SK-N-SH treated with all-trans-retinoic acid at 6 μM for 48 hours (cell line): Measurements from ENCODE around the gene PHC1.
"Not testable (repeated sequence)": the region's sequence is repeated elsewhere in the genome, so short reads cannot be mapped to it uniquely, and the experiment has no call there.

ENCODE experiments used
- ATAC-seq: fragments of 200-7000 bp; cut with Tn5 transposase; 3 replicates; pipeline ENCODE4 v1.9.1; 2020; ENCODE audit warnings: mild to moderate bottlenecking, moderate library complexity
- ARNTL ChIP-seq: fragments of 450-650 bp; formaldehyde crosslinking; IDR thresholded peaks from 2 replicates; pipeline ENCODE4 v1.5.0; 2020; ENCODE audit warnings: low read depth, mild to moderate bottlenecking, moderate library complexity, borderline replicate concordance
- BACH2 ChIP-seq: fragments of 250-450 bp; sonication (Bioruptor Pico); IDR thresholded peaks from 2 replicates; pipeline ENCODE4 v1.9.0; 2021; ENCODE audit warnings: mild to moderate bottlenecking, borderline replicate concordance
- CSDC2 ChIP-seq: fragments of 250-450 bp; sonication (Bioruptor Pico); IDR thresholded peaks from 2 replicates; pipeline ENCODE4 v1.5.0; 2020; ENCODE audit warnings: mild to moderate bottlenecking, moderate library complexity
- ESRRG ChIP-seq: fragments of 250-450 bp; sonication (Bioruptor Pico); IDR thresholded peaks from 2 replicates; pipeline ENCODE4 v1.6.1; 2021; ENCODE audit warnings: mild to moderate bottlenecking
- GLIS3 ChIP-seq: fragments of 250-450 bp; sonication (Bioruptor Pico); IDR thresholded peaks from 2 replicates; pipeline ENCODE4 v1.5.0; 2020; ENCODE audit warnings: mild to moderate bottlenecking, moderate library complexity
- ISL1 ChIP-seq: fragments of 250-450 bp; sonication (Bioruptor Pico); IDR thresholded peaks from 2 replicates; pipeline ENCODE4 v2.1.2; 2022; ENCODE audit warnings: mild to moderate bottlenecking, moderate library complexity
- OSR1 ChIP-seq: fragments of 250-450 bp; sonication (Bioruptor Pico); IDR thresholded peaks from 2 replicates; pipeline ENCODE4 v1.8.0; 2022; ENCODE audit warnings: moderate library complexity, mild to moderate bottlenecking, inconsistent platforms
- PPARA ChIP-seq: fragments of 250-450 bp; sonication (Bioruptor Pico); IDR thresholded peaks from 2 replicates; pipeline ENCODE4 v1.5.0; 2020; ENCODE audit warnings: mild to moderate bottlenecking, borderline replicate concordance
- RARB ChIP-seq: fragments of 250-450 bp; sonication (Bioruptor Pico); IDR thresholded peaks from 2 replicates; pipeline ENCODE4 v1.8.0; 2021; ENCODE audit warnings: mild to moderate bottlenecking, moderate library complexity
- SNAI2 ChIP-seq: fragments of 250-450 bp; sonication (Bioruptor Pico); IDR thresholded peaks from 2 replicates; pipeline ENCODE4 v1.5.0; 2020; ENCODE audit warnings: mild to moderate bottlenecking, moderate library complexity
- TCF4 ChIP-seq: fragments of 250-450 bp; sonication (Bioruptor Pico); IDR thresholded peaks from 2 replicates; pipeline ENCODE4 v1.8.0; 2021; ENCODE audit warnings: mild to moderate bottlenecking, moderate library complexity, borderline replicate concordance
- TOX ChIP-seq: fragments of 250-450 bp; sonication (Bioruptor Pico); IDR thresholded peaks from 2 replicates; pipeline ENCODE4 v1.8.0; 2021; ENCODE audit warnings: mild to moderate bottlenecking, moderate library complexity, borderline replicate concordance
- ZC3H10 ChIP-seq: fragments of 250-450 bp; sonication (Bioruptor Pico); IDR thresholded peaks from 2 replicates; pipeline ENCODE4 v1.5.1; 2021; ENCODE audit warnings: mild to moderate bottlenecking, moderate library complexity
- ZNF565 ChIP-seq: fragments of 450-650 bp; formaldehyde crosslinking; conservative IDR thresholded peaks from 2 replicates; pipeline ENCODE4 v1.5.0; 2020; ENCODE audit warnings: low read depth, mild to moderate bottlenecking, moderate library complexity
- ZNF70 ChIP-seq: fragments of 450-650 bp; formaldehyde crosslinking; IDR thresholded peaks from 2 replicates; pipeline ENCODE4 v1.5.0; 2020; ENCODE audit warnings: mild to moderate bottlenecking, moderate library complexity
- ZNF8 ChIP-seq: fragments of 450-650 bp; formaldehyde crosslinking; IDR thresholded peaks from 2 replicates; pipeline ENCODE4 v1.5.0; 2020; ENCODE audit warnings: mild to moderate bottlenecking, moderate library complexity
- TF ChIP-seq, protein P1 (sequence below): fragments of 250-450 bp; sonication (Bioruptor Pico); IDR thresholded peaks from 2 replicates; pipeline ENCODE4 v1.5.0; 2020; ENCODE audit warnings: mild to moderate bottlenecking, moderate library complexity
- TF ChIP-seq, protein P2 (sequence below): fragments of 250-450 bp; sonication (Bioruptor Pico); IDR thresholded peaks from 2 replicates; pipeline ENCODE4 v1.5.1; 2020; ENCODE audit warnings: low read depth, mild to moderate bottlenecking, moderate library complexity
- TF ChIP-seq, protein P3 (sequence below): fragments of 250-450 bp; sonication (Bioruptor Pico); IDR thresholded peaks from 2 replicates; pipeline ENCODE4 v1.8.0; 2021; ENCODE audit warnings: low read depth, mild to moderate bottlenecking, moderate library complexity, borderline replicate concordance
- TF ChIP-seq, protein P4 (sequence below): fragments of 250-450 bp; sonication (Bioruptor Pico); IDR thresholded peaks from 2 replicates; pipeline ENCODE4 v1.5.1; 2021; ENCODE audit warnings: mild to moderate bottlenecking, moderate library complexity

PHC1 gene

GRCh38 chr12:8922544-8922943, 8.2 kb downstream of the PHC1 start:
- no peak for ATAC-seq
- TF ChIP-seq GLIS3 (no peak), TCF4 (CRISPR knock-in tag) (no peak), BACH2 (CRISPR knock-in tag) (no peak), RARB (CRISPR knock-in tag) (no peak), CSDC2 (no peak), ZNF70 (CRISPR knock-in tag) (no peak), ARNTL (CRISPR knock-in tag) (no peak), TOX (CRISPR knock-in tag) (no peak), ZC3H10 (CRISPR knock-in tag) (no peak), PPARA (CRISPR knock-in tag) (no peak), ISL1 (no peak), ESRRG (CRISPR knock-in tag) (no peak), ZNF565 (CRISPR knock-in tag) (no peak), SNAI2 (CRISPR knock-in tag) (no peak)
- TF ChIP-seq, protein P1, sequence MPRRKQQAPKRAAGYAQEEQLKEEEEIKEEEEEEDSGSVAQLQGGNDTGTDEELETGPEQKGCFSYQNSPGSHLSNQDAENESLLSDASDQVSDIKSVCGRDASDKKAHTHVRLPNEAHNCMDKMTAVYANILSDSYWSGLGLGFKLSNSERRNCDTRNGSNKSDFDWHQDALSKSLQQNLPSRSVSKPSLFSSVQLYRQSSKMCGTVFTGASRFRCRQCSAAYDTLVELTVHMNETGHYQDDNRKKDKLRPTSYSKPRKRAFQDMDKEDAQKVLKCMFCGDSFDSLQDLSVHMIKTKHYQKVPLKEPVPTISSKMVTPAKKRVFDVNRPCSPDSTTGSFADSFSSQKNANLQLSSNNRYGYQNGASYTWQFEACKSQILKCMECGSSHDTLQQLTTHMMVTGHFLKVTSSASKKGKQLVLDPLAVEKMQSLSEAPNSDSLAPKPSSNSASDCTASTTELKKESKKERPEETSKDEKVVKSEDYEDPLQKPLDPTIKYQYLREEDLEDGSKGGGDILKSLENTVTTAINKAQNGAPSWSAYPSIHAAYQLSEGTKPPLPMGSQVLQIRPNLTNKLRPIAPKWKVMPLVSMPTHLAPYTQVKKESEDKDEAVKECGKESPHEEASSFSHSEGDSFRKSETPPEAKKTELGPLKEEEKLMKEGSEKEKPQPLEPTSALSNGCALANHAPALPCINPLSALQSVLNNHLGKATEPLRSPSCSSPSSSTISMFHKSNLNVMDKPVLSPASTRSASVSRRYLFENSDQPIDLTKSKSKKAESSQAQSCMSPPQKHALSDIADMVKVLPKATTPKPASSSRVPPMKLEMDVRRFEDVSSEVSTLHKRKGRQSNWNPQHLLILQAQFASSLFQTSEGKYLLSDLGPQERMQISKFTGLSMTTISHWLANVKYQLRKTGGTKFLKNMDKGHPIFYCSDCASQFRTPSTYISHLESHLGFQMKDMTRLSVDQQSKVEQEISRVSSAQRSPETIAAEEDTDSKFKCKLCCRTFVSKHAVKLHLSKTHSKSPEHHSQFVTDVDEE (CRISPR knock-in tag) = no peak
- TF ChIP-seq, protein P2, sequence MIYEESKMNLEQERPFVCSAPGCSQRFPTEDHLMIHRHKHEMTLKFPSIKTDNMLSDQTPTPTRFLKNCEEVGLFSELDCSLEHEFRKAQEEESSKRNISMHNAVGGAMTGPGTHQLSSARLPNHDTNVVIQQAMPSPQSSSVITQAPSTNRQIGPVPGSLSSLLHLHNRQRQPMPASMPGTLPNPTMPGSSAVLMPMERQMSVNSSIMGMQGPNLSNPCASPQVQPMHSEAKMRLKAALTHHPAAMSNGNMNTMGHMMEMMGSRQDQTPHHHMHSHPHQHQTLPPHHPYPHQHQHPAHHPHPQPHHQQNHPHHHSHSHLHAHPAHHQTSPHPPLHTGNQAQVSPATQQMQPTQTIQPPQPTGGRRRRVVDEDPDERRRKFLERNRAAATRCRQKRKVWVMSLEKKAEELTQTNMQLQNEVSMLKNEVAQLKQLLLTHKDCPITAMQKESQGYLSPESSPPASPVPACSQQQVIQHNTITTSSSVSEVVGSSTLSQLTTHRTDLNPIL (CRISPR knock-in tag) = no peak
- TF ChIP-seq, protein P3, sequence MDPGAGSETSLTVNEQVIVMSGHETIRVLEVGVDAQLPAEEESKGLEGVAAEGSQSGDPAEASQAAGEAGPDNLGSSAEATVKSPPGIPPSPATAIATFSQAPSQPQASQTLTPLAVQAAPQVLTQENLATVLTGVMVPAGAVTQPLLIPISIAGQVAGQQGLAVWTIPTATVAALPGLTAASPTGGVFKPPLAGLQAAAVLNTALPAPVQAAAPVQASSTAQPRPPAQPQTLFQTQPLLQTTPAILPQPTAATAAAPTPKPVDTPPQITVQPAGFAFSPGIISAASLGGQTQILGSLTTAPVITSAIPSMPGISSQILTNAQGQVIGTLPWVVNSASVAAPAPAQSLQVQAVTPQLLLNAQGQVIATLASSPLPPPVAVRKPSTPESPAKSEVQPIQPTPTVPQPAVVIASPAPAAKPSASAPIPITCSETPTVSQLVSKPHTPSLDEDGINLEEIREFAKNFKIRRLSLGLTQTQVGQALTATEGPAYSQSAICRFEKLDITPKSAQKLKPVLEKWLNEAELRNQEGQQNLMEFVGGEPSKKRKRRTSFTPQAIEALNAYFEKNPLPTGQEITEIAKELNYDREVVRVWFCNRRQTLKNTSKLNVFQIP = no peak
- TF ChIP-seq, protein P4, sequence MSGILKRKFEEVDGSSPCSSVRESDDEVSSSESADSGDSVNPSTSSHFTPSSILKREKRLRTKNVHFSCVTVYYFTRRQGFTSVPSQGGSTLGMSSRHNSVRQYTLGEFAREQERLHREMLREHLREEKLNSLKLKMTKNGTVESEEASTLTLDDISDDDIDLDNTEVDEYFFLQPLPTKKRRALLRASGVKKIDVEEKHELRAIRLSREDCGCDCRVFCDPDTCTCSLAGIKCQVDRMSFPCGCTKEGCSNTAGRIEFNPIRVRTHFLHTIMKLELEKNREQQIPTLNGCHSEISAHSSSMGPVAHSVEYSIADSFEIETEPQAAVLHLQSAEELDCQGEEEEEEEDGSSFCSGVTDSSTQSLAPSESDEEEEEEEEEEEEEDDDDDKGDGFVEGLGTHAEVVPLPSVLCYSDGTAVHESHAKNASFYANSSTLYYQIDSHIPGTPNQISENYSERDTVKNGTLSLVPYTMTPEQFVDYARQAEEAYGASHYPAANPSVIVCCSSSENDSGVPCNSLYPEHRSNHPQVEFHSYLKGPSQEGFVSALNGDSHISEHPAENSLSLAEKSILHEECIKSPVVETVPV (CRISPR knock-in tag) = no peak

- ATAC-seq = not testable (repeated sequence)
Observed at GRCh38 chr12:8930655-8931323, 16.5 kb downstream of the PHC1 start.

DNA sequence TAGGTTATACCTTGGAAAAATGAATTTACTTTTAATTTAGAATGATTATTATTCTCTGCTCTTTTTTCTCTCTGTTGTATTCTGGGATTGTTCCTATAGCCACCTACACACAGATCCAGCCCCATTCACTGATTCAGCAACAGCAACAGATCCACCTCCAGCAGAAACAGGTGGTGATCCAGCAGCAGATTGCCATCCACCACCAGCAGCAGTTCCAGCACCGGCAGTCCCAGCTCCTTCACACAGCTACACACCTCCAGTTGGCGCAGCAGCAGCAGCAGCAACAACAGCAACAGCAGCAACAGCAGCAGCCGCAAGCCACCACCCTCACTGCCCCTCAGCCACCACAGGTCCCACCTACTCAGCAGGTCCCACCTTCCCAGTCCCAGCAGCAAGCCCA, 18.2 kb downstream of the PHC1 start:
- ATAC-seq = not testable (repeated sequence)

GRCh38 chr12:8934080-8934479, 19.8 kb downstream of the PHC1 start:
- not testable (repeated sequence) for ATAC-seq

- no peak for ATAC-seq
- no peak for TF ChIP-seq ZNF8 (CRISPR knock-in tag)
- TF ChIP-seq OSR1 (CRISPR knock-in tag) = no peak
- TF ChIP-seq, protein P1 (CRISPR knock-in tag) = no peak
Observed at GRCh38 chr12:8936735-8937134, 22.4 kb downstream of the PHC1 start.

DNA sequence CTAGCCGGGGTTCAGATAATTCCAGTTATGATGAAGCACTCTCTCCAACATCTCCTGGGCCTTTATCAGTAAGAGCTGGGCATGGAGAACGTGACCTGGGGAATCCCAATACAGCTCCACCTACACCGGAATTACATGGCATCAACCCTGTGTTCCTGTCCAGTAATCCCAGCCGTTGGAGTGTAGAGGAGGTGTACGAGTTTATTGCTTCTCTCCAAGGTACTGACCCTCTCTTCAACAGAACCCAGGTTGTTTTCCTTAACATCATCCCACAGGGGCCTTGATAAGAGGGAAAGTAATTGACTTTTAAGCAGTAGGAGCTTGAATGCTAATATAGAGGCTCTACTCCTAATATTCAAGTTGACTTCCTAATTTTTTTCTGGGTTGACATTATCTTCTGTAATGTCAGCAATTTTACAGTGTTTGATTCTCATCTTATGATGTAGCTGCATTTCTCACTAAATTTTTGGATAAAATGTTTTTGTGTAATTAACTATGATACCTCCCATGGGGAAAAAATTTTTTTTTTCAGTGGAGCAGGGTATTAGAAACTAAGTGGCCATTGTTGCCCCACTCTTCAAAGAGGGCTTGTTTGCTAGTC, 23.6 kb downstream of the PHC1 start:
- ATAC-seq = not testable (repeated sequence)
